GM19025 (cell line): ENCODE results near the gene TCF23.
"Not testable (repeated sequence)": the region's sequence is repeated elsewhere in the genome, so short reads cannot be mapped to it uniquely, and the experiment has no call there.

ENCODE experiments used
- ATAC-seq: cut with Tn5 transposase; IDR thresholded peaks from one replicate; pipeline ENCODE4 v1.9.1; 2021; ENCODE audit warnings: mild to moderate bottlenecking, low read depth, moderate library complexity; ENCODE audit not compliant: unreplicated experiment

TCF23 gene

GRCh38 chr2:27152102-27152795 lies 3.4 kb downstream of the TCF23 start:
- ATAC-seq: no peak

GRCh38 chr2:27152796-27153464 lies 4.1 kb downstream of the TCF23 start:
- no peak for ATAC-seq

- no peak for ATAC-seq
These were observed 5.7 kb downstream of the TCF23 start for GRCh38 chr2:27154488-27154887.

GRCh38 chr2:27155069-27155520 lies 6.3 kb downstream of the TCF23 start:
- no peak for ATAC-seq

GRCh38 chr2:27158468-27158867 lies 9.7 kb downstream of the TCF23 start:
- no peak for ATAC-seq

- no peak for ATAC-seq
These were observed 10.5 kb downstream of the TCF23 start for GRCh38 chr2:27159271-27159670.

GRCh38 chr2:27160191-27160590 lies 11.4 kb downstream of the TCF23 start:
- ATAC-seq: no peak

- no peak for ATAC-seq
These were observed 13.6 kb downstream of the TCF23 start for GRCh38 chr2:27162151-27163121.

GRCh38 chr2:27164960-27165763 lies 16.4 kb downstream of the TCF23 start:
- ATAC-seq: no peak

- ATAC-seq: no peak
These were observed 22.0 kb downstream of the TCF23 start for GRCh38 chr2:27170581-27171337.

- no peak for ATAC-seq
These were observed 22.6 kb downstream of the TCF23 start for GRCh38 chr2:27171351-27171848.

- ATAC-seq: no peak
These were observed 25.8 kb downstream of the TCF23 start for GRCh38 chr2:27174638-27175037.

- ATAC-seq: no peak
These were observed 26.5 kb downstream of the TCF23 start for GRCh38 chr2:27175330-27175729.

- ATAC-seq: not testable (repeated sequence)
These were observed 27.0 kb downstream of the TCF23 start for GRCh38 chr2:27175781-27176180.

- ATAC-seq: no peak
These were observed 28.9 kb downstream of the TCF23 start for GRCh38 chr2:27177441-27178351.

GRCh38 chr2:27178469-27178868 lies 29.7 kb downstream of the TCF23 start:
- ATAC-seq: no peak

GRCh38 chr2:27179344-27180000 lies 30.7 kb downstream of the TCF23 start:
- no peak for ATAC-seq

- ATAC-seq: no peak
These were observed 33.5 kb downstream of the TCF23 start for GRCh38 chr2:27182346-27182745.
